Stimulated activated CD4-positive, alpha-beta T cell treated with anti-CD3 and anti-CD28 coated beads, Interleukin-4, amount 100 ng/mL, for 1 hour (primary cell): ENCODE measurements around the gene RHOF.

Experiments used
- DNase-seq: peaks from one replicate; pipeline ENCODE4 v3.0.0-alpha.2; 2020

Gene RHOF, protein sequence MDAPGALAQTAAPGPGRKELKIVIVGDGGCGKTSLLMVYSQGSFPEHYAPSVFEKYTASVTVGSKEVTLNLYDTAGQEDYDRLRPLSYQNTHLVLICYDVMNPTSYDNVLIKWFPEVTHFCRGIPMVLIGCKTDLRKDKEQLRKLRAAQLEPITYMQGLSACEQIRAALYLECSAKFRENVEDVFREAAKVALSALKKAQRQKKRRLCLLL

DNA sequence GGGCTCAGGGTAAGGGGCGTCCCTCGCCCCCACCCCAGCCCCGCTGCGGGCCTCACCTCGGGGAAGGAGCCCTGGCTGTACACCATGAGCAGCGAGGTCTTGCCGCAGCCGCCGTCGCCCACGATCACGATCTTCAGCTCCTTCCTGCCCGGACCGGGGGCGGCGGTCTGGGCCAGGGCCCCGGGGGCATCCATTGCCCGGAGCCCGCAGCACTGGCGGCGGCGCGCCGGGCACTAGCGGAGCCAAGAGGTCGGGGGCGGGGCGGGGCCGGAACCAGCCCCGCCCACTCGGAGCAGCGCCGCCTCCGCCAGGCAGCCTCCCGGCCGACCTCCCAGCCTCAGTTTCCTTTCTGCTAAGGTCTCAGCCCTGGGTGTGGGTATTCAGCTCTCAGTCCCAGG is at the start of gene RHOF:
TSS of gene RHOF (minus strand) at position 249 of the 398 bp plus-strand sequence. CDS start at position 194, 55 bp downstream.
- peak; percentile 72 for DNase-seq

DNA sequence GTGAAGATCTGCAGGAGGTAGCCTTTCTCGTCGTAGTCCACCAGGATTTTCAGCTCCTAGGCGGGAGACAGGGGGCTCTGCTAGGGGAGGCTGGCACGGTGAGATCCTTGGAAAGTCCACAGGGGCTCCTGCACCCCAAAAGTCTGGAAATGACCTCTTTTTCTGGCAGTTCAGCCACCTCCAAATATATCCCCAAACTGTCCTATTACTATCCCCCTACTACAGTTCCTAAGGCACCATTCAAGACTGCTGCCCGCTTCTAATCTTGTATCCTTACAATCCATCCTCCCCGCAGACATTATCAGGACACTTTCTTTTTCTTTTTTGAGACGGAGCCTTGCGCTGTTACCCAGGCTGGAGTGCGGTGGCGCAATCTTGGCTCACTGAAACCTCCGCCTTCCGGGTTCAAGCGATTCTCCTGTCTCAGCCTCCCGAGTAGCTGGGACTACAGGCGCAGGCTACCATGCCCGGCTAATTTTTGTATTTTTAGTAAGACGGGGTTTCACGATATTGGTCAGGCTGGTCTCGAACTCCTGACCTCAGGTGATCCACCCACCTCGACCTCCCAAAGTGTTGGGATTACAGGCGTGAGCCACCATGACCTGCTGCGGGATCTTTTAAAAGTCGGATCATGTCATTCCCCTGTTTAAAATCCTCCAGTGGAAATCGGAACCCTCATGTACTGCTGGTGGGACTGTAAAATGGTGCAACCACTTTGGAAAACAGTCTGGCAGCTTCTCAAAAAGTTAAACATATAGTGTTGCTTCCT is 46.7 kb upstream of the RHOF start:
- DNase-seq: no peak

DNA sequence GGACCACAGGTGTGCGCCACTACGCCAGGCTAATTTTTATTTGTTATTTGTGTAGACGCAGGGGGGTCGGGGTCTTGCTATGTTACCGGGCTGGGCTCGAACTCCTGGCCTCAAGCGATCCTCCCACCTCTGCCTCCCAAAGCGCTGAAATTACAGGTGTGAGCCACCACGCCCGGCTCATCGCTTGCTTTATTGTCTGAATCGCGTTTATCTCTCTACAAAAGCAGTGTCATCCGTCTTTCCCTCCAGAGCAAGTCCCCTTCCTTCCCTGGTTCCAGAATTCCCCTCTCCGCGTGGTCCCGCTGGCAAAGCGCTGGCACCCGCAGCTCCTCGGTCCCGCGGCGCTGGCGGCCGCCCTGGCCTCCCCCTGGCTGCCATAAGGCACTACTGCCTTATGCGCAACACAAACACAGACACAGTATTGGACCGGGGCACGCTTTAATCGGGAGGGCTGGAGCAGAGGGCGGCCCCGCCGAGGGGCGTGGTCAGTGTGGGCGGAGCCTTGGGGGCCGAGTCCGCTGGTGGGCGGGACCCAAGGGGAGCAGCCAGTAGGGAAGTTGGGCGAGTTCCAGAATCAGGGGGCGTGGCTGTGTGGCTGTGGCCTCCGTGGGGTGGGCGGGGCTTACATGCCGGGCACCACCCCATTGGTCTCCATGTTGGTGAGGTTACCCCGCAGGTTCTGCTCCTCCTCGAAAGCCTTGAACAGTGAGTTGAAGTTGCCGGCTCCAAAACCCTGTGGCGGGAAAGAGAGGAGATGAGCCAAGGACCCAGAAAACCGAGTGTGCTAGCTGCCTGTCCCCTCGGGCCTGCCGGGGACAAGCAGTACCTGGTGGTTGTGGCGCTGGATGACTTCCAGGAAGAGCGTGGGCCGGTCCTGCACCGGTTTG is 45.9 kb upstream of the RHOF start:
- DNase-seq: peak; percentile 100

DNA sequence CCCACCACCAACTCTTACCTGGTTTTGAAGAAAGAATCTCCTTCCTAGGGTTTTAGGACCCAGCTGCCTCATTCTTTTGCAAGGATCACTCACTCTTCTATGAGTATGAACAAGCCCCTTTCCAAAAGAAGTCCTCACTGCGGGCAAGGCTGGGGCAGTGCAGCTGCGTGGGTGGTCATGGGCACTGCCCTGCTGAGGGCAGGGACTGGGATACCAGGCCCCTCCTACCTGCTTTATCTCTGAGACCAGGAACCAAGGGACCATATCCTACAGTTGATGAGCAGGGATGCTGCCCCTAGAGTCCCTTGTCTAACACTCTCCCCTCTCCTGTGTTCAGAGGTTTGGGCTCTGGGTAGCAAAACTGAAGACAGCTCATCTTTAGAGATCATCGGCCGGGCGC is 44.6 kb upstream of the RHOF start:
- no peak for DNase-seq

DNA sequence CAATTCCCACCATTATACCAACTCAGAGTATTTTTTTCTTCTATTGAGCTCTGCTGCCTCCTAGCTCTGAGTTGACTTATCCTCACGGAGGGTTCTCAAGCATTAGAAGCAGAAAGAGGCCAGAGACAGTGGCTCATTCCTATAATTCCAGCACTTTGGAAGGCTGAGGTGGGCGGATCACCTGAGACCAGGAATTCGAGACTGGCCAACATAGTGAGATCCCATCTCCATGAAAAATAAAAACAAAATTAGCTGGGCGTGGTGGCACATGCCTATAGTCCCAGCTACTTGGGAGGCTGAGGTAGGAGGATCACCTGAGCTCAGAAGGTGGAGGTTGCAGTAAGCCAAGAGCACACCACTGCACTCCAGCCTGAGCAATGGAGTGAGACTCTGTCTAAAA is 44.2 kb upstream of the RHOF start:
- DNase-seq: no peak

DNA sequence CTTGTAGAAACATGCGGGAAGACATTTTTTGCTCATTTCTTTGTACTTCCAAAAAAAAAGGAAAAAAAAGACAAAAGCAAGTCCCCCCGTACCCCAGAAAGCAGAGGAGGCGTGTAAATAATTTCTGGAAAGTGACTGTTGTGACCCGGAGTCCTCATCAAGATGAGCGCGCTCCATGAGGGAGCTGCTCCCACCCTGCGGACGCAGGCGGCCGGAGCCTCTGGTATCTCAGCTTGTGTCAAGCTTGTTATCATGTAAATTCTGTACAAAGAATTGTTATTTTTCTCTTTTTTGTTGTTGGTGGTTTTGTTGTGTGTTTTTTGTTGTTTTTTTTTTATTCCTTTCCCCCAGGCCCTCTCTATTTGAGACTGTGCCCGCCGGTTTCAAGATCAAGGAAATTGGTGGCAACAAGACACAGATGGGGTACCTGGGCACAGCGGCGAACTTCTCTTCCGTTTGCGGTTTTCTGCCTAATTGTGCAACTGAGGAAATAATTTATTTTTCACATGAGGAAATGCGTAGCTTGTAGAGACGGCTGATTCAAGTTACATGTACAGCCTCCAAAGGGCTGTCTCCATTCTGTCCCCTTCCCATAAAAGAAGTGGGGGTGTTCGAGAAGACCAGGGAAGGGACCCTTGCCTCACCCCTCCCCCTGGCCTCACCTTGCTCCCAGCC is 38.2 kb upstream of the RHOF start:
- no peak for DNase-seq

DNA sequence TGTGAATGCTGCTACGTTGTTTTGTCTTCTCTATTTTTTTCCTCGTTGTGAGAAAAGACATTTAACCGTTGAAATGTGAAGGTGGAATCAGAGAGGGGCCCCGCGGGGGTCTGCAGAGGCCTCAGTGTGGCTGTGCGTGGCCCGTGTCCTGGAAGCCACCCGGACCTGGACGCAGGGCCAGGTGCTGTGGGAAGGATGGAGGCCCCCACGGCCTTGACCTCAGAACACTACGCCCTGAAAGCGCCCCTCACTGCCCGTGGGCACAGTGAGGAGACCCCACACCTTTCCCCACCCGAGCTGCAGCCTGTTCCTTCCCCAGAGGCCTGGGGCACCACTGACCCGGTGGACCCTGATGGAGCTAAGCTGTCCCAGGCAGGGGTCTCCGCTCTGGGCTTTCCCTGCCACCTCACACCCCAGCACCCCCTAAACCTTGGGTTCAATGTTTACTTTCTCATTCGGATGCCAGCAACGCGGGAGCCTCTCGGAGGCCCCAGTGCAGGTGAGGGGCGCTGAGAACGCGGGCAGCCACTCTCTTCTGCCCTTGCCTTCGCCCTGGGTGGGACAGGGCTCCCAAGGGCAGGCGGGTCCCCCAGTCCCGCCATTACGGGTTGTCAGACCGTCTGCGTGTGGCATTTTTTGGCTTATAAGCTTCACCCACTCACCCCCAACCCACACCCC is 37.2 kb upstream of the RHOF start:
- no peak for DNase-seq

DNA sequence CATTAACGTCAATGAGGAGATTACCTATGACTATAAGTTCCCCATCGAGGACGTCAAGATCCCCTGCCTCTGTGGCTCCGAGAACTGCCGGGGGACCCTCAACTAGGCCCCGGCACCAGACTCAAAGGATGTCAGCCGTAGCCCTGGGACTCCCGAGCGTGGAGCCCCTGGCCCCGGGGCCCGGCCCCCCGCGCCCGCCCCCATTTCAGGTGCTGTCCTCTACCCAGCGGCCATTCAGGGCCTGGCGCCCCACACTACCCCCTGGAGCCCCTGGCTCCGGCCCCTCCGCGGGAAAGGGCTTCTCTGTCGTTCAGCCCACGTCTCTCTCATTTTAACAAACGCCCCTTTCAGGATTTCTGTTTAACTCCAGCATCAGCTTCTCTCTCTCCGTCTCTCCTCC is 36.6 kb upstream of the RHOF start:
- DNase-seq: no peak

DNA sequence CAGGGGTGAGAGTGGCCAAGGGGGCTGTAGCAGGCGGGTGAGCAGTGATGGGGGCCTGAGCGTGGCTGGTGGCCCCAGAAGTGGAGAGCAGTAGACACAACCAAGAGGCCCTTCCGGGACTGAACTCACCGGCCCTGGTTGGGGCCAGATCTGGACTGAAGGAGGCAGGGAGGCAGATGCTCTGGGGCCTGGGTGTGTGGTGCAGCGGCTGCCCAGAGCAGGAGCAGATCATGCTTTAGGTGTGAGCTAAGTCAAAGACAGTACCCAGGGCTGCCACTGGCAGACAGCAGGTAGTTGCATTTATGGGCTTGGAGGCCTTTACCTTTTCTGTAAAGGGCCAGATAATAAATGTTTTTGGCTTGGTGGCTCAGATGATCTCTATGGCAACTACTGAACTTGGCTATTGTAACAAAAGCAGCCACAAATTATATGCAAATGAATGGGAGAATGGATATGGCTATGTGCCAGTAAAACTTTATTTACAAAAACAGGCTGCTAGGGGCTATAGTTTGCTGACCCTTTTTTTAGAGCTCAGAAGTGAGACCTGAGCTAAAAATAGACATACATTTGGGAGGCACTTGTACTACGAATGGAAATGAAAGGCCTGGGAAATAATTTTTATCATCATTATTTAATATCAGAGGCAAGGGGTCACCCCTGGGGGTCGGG is 35.9 kb upstream of the RHOF start:
- DNase-seq: no peak

DNA sequence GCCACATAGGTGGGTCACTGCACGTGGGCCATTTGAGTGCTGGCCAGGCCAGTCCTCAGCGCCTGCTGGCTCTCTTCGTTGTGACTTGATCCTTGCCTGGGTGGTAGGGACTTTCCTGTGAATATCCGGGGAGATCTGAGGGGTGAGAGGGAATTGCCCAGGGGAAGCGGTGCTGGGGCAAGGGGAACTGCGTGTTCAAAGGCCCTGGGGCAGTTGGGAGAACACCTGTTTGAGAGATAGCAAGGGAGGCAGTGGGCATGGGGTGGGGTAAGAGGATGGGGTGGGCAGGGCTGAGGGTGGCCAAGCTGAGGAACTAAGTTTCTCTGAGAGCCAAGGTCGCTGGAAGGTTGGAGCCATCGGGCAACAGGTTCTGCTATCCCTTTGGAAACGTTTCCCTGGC is 35.3 kb upstream of the RHOF start:
- no peak for DNase-seq

DNA sequence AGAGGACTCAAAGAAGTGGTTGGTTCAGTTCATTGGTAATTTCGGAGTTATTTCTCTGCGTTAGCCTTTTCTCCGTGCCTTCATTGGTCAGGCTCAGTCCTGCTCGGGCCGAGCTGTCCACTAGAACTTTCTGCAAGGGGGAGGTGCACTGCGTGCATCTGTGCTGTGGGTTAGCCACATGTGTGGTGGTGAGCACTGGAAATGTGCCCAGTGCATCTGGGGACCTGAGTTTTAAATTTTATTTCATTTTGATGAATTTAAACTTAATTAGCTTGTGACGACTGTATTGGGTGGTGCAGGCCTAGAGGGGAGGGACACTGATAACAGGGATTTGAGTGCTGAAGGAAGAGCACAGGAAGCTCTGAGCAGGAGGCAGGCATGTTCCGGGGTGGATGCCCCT is 34.8 kb upstream of the RHOF start:
- no peak for DNase-seq

DNA sequence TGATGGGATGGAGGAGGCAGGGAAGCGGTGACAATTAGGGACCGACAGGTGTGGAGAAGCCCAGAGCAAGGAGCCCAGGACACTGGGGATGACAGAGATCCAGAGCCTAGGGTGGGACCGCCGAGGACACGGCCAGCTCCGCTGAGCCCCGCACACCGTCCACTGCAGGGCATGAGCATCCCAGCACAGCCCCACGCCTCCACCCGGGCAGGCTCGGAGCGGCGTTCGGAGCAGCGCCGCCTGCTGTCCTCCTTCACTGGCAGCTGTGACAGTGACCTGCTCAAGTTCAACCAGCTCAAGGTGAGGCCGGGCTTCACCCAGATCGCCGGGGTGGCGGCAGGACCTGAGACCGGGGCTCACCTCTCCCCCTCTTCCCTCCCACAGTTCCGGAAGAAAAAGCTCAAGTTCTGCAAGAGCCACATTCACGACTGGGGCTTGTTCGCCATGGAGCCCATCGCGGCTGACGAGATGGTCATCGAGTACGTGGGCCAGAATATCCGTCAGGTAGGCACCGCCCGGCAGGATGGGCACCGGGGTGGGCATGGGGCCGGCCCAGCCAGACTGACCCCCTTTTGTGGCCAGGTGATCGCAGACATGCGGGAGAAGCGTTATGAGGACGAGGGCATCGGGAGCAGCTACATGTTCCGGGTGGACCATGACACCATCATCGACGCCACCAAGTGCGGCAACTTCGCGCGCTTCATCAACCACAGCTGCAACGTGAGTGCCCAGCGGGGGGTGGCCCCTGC is 34.0 kb upstream of the RHOF start:
- DNase-seq: no peak

DNA sequence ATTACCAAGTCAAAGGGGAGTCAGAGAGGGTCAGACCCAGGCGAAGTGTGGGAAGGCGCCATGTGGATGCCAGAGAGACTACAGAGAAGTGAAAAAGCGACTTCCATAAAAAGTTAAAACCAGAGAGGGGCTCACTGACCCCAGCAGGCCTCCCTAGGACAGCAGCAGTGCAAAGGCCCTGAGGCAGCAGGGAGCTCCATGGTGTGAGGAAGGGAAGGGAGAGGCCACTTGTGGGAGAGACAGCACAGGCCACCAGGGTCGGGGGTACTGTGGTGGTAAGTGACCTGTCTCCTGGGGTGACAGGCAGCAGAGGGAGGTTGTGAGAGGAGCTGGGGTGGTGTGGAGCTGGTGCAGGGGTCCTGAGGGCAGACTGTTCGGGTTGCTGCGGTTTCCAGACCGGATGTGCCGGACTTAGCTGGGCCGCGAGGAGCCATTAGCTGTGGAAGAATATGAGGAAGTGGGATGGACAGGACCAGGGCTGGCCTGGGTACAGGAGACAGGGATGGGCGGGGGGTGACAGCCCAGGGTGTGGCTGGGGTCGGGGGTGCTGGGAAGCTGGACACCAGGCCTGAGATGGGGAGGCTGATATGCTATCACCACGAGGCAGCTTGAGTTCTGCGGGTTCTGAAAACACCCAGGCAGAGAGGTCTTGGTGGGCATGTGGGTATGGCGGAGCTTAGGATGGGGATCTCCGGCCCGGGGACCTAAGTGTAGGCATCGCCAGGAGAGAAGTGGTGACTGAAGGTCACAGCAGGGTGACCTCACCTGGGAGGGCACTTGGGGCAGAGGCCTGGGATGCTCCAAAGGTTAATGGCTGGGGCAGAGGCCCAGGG is 33.0 kb upstream of the RHOF start:
- no peak for DNase-seq

DNA sequence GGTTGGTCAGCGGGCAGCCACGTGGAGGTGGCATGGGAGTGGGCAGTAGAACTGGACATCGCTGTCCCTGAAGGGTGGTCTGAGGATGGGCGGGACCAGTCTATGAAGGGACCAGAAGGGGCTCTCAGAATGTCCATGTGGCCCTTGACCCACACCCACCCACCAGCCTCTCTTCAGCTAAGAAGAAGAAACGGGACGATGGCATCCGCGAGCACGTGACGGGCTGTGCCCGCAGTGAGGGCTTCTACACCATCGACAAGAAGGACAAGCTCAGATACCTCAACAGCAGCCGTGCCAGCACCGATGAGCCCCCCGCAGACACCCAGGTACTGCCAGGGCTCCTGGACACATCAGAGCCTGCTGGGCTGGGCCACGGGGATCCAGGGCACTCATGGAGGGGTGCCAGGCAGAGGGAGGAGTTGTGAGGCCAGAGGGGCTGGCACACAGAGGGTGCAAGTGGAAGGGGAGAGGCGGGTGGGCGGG is 31.6 kb upstream of the RHOF start:
- DNase-seq: no peak

DNA sequence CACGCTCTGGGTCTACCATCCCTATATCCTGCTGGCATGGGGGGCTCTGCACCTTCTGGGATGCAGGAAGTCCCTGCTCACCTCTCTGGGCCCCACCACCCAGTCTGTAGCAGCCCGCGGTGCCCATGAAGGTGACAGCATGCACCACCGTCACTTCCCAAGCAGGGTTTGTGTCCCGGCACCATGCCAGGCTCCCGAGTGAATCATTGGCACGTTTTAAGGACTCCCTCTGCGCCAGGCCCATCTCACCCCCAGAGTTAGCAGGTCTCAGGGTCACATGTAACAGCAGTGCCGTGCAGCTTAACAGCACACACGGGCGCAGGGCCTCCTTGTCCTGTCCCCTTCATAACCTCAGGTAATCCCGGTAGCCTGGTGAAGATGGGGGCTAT is 30.2 kb upstream of the RHOF start:
- no peak for DNase-seq

DNA sequence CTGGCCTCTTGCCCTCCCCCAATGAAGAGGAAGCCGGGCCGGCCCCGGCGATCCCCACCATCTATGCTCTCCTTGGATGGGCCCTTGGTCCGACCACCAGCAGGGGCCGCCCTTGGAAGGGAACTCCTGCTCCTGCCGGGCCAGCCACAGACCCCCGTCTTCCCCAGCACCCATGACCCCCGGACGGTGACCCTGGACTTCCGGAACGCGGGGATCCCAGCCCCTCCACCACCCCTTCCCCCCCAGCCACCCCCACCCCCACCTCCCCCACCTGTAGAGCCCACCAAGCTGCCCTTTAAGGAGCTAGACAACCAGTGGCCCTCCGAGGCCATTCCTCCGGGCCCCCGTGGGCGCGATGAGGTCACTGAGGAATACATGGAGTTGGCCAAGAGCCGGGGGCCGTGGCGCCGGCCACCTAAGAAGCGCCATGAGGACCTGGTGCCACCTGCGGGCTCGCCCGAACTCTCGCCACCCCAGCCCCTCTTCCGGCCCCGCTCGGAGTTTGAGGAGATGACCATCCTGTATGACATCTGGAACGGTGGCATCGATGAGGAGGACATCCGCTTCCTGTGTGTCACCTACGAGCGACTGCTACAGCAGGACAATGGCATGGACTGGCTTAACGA is 29.7 kb upstream of the RHOF start:
- DNase-seq: no peak

DNA sequence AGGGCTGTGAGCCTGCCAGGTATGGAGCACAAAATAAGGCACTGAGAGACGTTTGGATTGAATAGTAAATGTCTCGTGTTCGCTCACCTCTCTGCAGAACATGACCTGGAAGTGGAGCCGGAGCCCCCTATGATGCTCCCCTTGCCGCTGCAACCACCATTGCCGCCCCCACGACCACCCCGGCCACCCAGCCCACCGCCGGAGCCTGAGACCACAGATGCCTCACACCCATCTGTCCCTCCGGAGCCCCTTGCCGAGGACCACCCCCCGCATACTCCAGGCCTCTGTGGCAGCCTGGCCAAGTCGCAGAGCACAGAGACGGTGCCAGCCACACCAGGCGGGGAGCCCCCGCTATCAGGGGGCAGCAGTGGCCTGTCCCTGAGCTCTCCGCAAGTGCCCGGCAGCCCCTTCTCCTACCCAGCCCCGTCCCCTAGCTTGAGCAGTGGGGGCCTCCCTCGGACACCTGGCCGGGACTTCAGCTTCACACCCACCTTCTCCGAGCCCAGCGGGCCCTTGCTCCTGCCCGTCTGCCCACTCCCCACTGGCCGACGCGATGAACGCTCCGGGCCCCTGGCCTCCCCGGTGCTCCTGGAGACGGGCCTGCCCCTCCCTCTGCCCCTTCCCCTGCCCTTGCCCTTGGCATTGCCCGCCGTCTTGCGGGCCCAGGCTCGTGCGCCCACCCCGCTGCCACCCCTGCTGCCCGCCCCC is 29.1 kb upstream of the RHOF start:
- DNase-seq: no peak

DNA sequence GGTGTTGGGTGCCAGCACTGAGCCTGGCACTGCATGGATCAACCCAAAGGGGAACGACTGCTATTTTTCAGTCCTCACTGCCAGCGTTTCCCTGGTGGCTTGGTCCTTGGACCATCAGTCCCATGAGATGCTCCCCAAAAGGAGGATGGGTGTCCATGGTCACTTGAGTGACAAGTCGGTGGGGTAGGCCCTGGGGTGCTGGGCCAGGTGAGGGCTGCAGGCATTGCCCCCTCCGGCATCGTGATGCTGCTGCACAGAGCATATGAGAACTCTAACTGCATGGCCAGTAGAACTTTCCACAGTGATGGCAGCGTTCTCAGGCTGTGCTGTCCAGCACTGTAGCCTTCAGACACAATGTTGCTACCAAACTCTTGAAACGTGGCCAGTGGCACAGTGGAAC is 26.6 kb upstream of the RHOF start:
- DNase-seq: no peak
